ENCODE measurements around the gene JKAMP.

DNA sequence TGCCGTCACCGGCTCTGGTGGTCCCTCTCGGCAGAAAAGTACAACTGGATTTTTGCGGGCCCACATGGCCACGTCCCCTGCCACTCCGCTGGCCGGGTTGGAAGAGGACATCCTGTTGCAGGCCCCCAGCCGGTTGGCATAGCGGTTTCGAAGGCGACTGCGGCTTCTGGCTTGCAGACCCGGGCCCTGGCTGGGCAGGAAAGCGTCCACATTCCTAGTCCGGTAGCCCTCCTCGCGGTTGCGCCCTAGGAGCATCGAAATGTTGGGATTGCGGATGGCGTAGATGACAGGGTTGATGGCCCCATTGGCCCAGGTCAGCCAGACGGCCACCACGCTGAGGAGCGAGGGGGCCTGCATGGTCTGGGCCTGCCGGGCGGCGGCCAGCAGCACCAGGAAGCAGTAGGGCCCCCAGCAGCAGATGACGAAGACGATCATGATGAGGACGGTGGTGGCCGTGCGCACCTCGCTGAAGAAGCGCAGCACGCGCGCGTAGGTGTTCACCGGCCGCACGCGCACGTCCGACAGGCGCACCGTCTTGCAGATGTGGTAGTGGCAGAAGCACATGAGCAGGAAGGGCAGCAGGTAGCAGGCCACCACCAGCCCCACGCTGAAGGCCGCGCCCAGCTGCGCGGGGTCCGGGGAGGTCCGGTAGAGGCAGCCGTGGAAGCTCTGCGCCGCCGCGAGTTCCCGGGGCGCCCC lies 20.4 kb upstream of the JKAMP start:
- TF ChIP-seq, protein P1, sequence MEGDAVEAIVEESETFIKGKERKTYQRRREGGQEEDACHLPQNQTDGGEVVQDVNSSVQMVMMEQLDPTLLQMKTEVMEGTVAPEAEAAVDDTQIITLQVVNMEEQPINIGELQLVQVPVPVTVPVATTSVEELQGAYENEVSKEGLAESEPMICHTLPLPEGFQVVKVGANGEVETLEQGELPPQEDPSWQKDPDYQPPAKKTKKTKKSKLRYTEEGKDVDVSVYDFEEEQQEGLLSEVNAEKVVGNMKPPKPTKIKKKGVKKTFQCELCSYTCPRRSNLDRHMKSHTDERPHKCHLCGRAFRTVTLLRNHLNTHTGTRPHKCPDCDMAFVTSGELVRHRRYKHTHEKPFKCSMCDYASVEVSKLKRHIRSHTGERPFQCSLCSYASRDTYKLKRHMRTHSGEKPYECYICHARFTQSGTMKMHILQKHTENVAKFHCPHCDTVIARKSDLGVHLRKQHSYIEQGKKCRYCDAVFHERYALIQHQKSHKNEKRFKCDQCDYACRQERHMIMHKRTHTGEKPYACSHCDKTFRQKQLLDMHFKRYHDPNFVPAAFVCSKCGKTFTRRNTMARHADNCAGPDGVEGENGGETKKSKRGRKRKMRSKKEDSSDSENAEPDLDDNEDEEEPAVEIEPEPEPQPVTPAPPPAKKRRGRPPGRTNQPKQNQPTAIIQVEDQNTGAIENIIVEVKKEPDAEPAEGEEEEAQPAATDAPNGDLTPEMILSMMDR (IDR thresholded peaks at IDR 0.05; ENCODE audit: low read length) = no peak
- no peak for TF ChIP-seq EZH2phosphoT487 (IDR thresholded peaks at IDR 0.05; ENCODE audit: low read length)
